Myocyte (in vitro differentiated cells): ENCODE measurements around the gene RANGAP1. TPM values are rescaled to one million over a fixed set of nuclear protein-coding genes. Genes with fewer than 3 reads are reported as not detected.

ENCODE experiments used
- DNase-seq: peaks from one replicate; pipeline ENCODE4 v3.0.0-alpha.2; 2012; ENCODE audit warnings: low read depth
- total RNA-seq: library from RNA; depleted of rRNA; stranded (reverse); fragments of >200 nt; gene quantifications from 2 replicates; pipeline ENCODE4 v1.2.3, GENCODE V29; 2014

The RANGAP1 gene
- total RNA-seq, 1 donor from 2014 or later = 58.5 TPM

GRCh38 chr22:41238570-41239442 is 47.2 kb downstream of the RANGAP1 start:
- no peak for DNase-seq

GRCh38 chr22:41237707-41238569 is 48.0 kb downstream of the RANGAP1 start:
- peak; percentile 76 for DNase-seq

- no peak for DNase-seq
These were observed 48.8 kb downstream of the RANGAP1 start for GRCh38 chr22:41237036-41237706.

- DNase-seq = no peak
These were observed 50.9 kb downstream of the RANGAP1 start for GRCh38 chr22:41234815-41235695.

GRCh38 chr22:41231369-41231768 is 54.6 kb downstream of the RANGAP1 start:
- DNase-seq = no peak

GRCh38 chr22:41230401-41230785 is 55.6 kb downstream of the RANGAP1 start:
- DNase-seq = no peak

- DNase-seq = no peak
These were observed 56.1 kb downstream of the RANGAP1 start for GRCh38 chr22:41229730-41230400.

- DNase-seq = no peak
These were observed 56.8 kb downstream of the RANGAP1 start for GRCh38 chr22:41229215-41229614.

- DNase-seq = no peak
These were observed 59.0 kb downstream of the RANGAP1 start for GRCh38 chr22:41226723-41227655.

- DNase-seq = no peak
These were observed 62.5 kb downstream of the RANGAP1 start for GRCh38 chr22:41223535-41223934.

GRCh38 chr22:41222846-41223507 is 63.0 kb downstream of the RANGAP1 start:
- DNase-seq = no peak

GRCh38 chr22:41217553-41218157 is 68.3 kb downstream of the RANGAP1 start:
- DNase-seq = peak; percentile 81

- DNase-seq = peak; percentile 80
These were observed 69.0 kb downstream of the RANGAP1 start for GRCh38 chr22:41216984-41217383.

- DNase-seq = peak; percentile 52
These were observed 70.1 kb downstream of the RANGAP1 start for GRCh38 chr22:41215926-41216325.

- DNase-seq = no peak
These were observed 70.6 kb downstream of the RANGAP1 start for GRCh38 chr22:41215409-41215808.

GRCh38 chr22:41206719-41207118 is 79.3 kb downstream of the RANGAP1 start:
- DNase-seq = no peak

GRCh38 chr22:41204992-41205900 is 80.7 kb downstream of the RANGAP1 start, which contains the start of gene L3MBTL2:
Gene L3MBTL2, plus strand, starts transcription at chr22:41205312. Its CDS starts 51 bp downstream, at chr22:41205363.
- DNase-seq = peak; percentile 97
